ENCODE data around the gene RTN4RL2.

Gene RTN4RL2

GRCh38 chr11:57477507-57478189 is 17.3 kb downstream of the RTN4RL2 start:
- DNase-seq (ENCODE audit: low read depth) = no peak
- no peak overlapping the region for H3K4me3 ChIP-seq (ENCODE audit: low read depth, low read length)

DNA sequence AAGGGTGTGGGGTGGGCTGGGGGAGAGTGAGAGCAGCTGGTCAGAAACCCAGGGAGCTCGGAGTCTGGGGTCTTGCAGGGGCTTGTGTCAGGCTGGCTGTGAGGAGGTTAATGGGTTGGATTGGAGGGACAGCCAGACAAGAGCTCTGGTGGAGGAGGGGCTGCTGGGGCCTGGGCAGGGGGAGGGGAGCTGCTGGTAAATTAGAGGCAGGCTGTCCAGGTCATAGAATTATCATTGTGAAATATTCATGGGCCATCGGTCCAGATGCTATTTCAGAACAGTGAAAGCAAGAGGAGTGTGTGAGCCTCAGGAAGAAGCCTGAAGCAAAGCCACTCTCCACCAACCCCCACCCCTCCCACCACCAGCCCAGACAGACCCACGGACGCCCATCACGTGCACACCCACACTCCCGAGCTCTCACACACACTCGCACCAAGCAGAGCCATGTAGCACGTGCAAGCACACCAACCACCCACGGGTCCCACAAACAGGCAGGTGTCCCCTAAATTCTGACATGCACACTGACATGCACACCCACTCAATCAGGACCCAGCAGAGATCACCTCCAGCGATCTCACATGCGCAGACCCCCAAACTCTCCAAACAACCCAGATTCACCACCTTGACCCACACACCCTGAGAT is 18.8 kb downstream of the RTN4RL2 start:
- no peak overlapping the region for H3K4me3 ChIP-seq (ENCODE audit: low read depth, low read length)
- no peak for DNase-seq (ENCODE audit: low read depth)

DNA sequence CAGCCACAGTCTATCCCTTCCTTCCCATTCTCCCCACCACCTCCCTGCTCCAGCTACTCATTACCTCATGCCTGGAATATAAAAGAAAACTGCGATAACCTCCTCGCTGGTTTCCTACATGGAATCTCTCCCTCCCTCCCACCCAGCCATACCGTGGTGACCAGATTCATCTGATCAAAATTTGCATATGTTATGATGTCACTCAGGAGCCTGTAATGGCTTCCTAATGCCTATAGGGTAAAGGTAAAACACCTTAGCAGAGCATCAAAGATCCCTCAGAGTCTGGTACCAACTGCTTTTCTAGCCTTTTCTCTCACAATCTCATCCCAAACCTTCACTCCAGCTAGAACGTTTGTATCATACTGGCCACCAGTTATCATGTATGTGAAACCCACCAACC is 19.6 kb downstream of the RTN4RL2 start:
- no peak overlapping the region for H3K4me3 ChIP-seq (ENCODE audit: low read depth, low read length)
- no peak for DNase-seq (ENCODE audit: low read depth)

DNA sequence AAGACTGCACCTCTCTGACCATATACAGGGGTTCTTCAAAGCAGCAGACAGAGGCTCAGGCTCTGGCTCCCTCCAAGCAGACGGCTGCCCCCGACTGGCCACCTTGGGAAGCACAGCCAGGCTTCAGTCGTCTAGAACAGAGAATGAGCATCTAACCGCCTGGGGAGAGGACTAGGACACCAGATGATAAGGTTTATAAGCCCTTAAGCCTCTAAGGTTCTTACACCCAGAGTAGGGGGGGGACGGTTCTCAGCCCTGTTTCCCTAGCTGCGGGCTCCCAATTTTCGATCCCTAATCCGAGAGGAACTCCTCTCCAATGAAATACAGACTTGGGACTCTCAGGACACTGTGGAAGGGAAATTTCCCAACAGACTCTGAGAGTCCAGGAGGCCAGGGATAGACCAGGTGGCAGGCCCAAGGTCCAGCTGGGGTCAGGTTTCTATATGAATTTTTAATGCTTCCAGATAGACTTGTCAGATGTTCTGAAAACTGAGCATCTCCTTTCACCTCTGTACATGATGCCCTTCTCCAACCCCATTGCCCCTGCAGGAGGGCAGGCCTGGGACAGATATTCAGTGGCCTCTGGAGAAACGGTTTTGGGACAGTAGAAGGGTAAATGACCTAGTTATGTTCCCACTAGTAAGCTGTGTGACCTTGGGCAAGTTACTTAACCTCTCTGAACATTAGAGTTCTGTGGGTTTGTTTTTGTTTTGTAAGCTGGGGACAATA is 20.2 kb downstream of the RTN4RL2 start:
- no peak for DNase-seq (ENCODE audit: low read depth)

DNA sequence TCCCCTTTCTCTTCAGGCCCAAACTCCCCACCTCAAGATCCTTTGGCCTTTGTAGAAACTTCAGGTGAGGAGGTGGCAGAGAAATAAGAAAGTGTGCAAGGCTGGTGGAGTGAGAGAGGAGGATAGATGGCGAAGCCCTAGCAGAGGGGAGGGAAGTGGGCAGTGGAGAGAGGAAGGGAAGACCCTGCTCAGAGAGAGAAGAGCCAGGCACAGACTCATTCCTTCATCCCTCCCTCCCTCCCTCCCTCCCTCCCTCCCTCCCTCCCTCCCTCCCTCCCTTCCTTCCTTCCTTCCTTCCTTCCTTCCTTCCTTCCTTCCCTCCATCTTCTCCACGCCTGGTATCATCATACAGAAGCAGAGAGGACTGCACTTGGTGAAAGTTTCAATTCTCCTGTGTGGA is 21.0 kb downstream of the RTN4RL2 start:
- no peak for DNase-seq (ENCODE audit: low read depth)
- H3K4me3 ChIP-seq (ENCODE audit: low read depth, low read length) = no peak overlapping the region

More for the DNA sequence above, 20.2 kb downstream of the RTN4RL2 start:
- no peak overlapping the region for H3K4me3 ChIP-seq (ENCODE audit: low read depth, low read length)

DNA sequence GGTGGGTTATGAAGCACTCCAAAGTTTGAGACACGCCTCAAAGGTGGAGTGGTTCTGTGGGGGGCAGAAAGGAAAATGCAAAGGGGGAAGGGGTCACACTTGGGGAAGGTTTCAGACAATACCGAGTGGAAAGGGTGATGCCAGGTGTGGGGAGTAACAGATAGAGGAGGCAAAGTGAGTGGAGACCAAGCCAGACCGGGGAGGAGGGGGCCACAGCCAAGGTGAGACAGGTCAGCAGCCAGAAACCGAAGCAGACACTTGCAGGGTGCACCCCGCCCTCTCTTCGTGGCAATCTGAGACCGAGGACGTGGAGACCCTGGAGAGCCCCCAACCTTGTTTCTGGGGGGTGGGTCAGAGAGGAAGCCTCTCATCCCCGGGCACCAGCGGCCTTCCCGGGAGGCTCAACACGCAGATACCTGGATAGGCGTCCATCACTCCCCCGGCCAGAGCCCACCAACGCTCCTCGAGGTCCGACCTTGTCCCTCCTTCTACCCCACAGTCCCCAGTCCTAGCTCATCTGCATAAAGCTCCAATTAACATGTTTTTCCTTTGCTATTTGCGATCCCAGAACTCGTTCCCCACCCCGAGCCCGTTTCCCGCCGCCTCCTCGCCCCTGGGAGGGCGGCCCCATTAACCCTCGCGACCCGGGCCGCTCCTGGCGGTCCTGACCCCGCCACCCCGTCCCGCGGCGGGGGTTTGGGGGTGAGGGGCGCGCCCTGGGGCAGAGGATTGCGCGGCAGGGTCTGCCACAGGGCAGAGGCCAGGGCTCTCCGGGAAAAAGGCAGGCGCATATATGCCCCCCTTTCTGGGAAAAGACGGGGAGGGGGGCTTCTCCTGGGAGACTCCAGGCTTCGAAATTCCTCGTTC is 21.8 kb downstream of the RTN4RL2 start:
- DNase-seq (ENCODE audit: low read depth) = no peak
- H3K4me3 ChIP-seq (ENCODE audit: low read depth, low read length) = peak overlapping the region; percentile 53

GRCh38 chr11:57482782-57483561 is 22.6 kb downstream of the RTN4RL2 start:
- no peak for DNase-seq (ENCODE audit: low read depth)
- peak overlapping the region; percentile 53 for H3K4me3 ChIP-seq (ENCODE audit: low read depth, low read length)

DNA sequence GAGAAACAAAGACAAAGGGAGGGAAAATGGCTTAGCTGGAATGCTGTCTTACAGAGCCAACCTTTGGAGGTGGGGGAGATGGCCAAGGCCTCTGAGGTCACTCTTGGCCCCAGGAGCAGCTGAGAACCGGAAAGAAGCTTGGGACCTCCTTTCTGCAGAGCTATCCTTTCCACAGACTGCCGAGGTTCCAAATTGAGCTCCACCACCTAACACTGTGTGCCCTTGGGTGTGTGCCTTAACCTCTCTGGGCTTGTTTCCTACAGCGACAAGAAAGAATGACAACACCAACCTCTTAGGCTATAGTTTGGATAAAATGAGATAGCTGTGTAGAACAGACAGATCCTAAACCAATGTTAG is 23.2 kb downstream of the RTN4RL2 start:
- H3K4me3 ChIP-seq (ENCODE audit: low read depth, low read length) = no peak overlapping the region
- DNase-seq (ENCODE audit: low read depth) = no peak

GRCh38 chr11:57484141-57484710 is 23.9 kb downstream of the RTN4RL2 start:
- H3K4me3 ChIP-seq (ENCODE audit: low read depth, low read length) = no peak overlapping the region
- no peak for DNase-seq (ENCODE audit: low read depth)

GRCh38 chr11:57485217-57485990 is 25.1 kb downstream of the RTN4RL2 start:
- DNase-seq (ENCODE audit: low read depth) = peak; percentile 62
- no peak overlapping the region for H3K4me3 ChIP-seq (ENCODE audit: low read depth, low read length)

DNA sequence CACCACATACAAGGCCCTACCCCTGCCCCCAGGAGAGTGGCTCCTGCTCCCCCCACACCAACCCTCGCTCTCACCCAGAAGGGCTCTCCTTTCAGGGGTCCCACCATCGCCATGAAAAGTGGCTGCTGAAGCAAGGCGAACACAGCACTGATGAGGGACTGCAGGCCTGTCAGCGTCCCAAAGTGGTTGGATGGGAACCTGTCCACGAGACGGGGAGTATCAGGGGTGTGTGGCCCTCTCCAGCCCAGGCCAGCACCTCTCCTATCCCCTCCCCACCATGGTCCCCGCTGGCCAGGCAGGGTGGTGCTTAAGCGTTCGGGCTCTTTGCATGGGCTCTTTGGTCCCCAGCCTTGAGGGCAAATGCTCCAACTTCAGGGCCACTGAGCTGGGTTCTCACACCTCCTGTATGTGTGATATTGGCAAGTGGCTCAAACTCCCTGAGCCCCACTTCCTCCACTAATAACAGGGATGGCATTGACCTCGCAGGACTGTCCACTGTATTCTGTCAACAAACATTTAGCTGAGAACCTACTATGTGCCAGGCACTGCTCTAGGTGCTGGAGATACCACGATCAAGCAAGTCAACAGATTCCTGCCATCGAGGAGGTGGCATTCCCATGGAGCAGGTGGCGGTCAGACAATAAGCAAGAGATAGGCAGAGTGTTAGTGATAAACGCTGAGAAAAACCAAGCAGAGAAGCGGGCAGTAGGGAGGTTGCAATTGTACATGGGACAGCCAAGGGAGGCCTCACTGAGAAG is 26.9 kb downstream of the RTN4RL2 start:
- H3K4me3 ChIP-seq (ENCODE audit: low read depth, low read length) = no peak overlapping the region
- no peak for DNase-seq (ENCODE audit: low read depth)

- no peak overlapping the region for H3K4me3 ChIP-seq (ENCODE audit: low read depth, low read length)
- DNase-seq (ENCODE audit: low read depth) = no peak
Measured at GRCh38 chr11:57487920-57488659, 27.8 kb downstream of the RTN4RL2 start.

DNA sequence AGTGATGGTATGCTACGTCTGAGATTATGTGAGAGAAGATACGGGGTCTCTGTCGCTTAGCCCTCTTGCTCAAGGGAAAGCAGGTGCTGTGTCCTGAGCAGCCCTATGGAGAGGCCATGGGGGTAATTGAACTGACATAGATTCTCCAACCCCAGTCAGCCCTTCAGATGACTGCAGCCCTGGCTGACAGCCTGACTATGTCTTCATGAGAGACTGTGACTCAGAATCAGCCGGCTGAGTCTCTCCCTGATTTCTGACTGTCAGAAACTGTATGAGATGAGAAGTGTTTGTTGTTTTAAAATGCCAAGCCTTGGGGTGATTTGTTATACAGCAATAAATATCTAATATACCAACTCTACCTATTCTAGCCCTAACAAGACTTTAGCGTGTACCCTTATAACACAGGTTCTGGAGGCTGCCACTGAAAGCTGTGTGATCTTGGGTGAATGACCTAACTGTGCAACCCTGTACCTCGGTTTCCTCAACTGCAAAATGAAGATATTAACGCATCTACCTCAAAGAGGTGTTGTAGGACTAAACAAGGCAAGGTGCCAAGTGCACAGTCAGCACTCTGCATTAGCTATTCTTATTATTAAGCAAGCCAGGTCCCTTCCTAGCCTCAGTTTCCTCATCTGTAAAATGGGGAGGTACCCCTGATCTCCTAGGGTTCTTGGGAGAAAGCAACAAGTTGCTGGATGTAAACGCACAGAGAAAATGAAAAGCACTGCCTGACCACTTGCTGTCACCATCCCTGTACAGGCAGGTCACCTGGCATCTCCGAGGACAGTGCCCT is 30.3 kb downstream of the RTN4RL2 start:
- DNase-seq (ENCODE audit: low read depth) = no peak
- H3K4me3 ChIP-seq (ENCODE audit: low read depth, low read length) = no peak overlapping the region

DNA sequence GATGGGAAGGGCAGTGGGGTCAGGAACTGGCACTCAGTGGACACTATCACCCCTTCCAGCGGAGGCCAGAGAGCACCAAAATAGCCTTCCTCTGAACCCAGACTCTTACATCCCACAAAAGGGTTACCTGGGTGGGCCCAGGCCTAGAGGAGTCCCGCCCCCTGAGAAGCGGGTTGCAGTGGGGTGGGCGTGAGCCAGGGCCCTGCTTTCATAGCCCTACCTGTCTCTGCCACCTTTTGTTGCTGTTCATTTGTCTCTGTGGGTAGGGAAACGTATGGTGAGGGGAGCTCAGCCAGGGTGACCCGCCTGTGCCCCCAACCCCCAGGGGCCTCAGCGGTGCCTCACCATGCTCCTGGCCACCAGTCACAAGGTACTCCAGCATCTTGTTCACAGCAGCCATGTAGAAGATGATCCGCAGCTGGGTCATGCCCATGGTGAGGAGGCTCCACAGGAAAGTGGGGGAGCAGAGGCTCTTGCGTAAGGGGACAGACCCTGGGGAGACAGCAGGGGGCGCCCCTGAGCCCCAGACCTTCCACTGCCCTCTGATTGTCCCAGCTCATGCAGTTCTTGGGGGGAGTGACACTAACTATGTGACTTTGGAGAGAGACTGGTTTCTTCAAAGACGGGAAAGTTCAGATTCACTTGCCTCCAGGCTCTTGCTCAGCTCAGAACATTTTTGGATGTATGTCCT is 31.2 kb downstream of the RTN4RL2 start:
- no peak for DNase-seq (ENCODE audit: low read depth)
- no peak overlapping the region for H3K4me3 ChIP-seq (ENCODE audit: low read depth, low read length)
